GM12878 (cell line): Measurements from ENCODE around the gene EPB41. TPM values are rescaled to one million over a fixed set of nuclear protein-coding genes. Genes with fewer than 3 reads are reported as not detected.

Experiments
- ATAC-seq: fragments of 200-7000 bp; cut with Tn5 transposase; 3 replicates; pipeline ENCODE4 v1.9.1; 2020; ENCODE audit warnings: mild to moderate bottlenecking, moderate library complexity
- BruUV-seq: library from RNA; stranded (reverse); fragments of 400-500 nt; replicated peaks from 2 replicates; lab custom pipeline; 2021; lab: Mats Ljungman, UMichigan
- CTCF ChIA-PET: fragments of 300-600 bp; sonication (Branson Sonifier 250); formaldehyde crosslinking; extraction: SDS; loops from one replicate; lab custom pipeline; 2021; ENCODE audit warnings: inconsistent platforms; lab: Yijun Ruan, JAX
- POLR2A ChIA-PET: fragments of 350-600 bp; formaldehyde crosslinking; extraction: SDS; loops from one replicate; lab custom pipeline; 2021; ENCODE audit warnings: inconsistent platforms; lab: Charles Lee
- RAD21 ChIA-PET: fragments of 300-600 bp; sonication (Branson Sonifier 250); formaldehyde crosslinking; loops from one replicate; lab custom pipeline; 2023; ENCODE audit warnings: antibody characterized with exemption; ENCODE audit not compliant: unreplicated experiment; lab: Charles Lee
- SMC1A ChIA-PET: fragments of 300-600 bp; sonication (Branson Sonifier 250); formaldehyde crosslinking; loops from one replicate; lab custom pipeline; 2023; ENCODE audit not compliant: unreplicated experiment, uncharacterized antibody; lab: Charles Lee
- DNase-seq: peaks from one replicate; pipeline ENCODE4 v3.0.0-alpha.2; 2011; ENCODE audit warnings: low read depth, low spot score
- FAIRE-seq: peaks from 3 replicates; lab custom pipeline; 2011; peaks lifted over from hg19 to GRCh38; lab: Jason Lieb, UNC
- H2AFZ ChIP-seq: 2 replicates; pipeline ENCODE4 v1.6.0; 2011; ENCODE audit warnings: low read depth, low read length, control low read depth; ENCODE audit not compliant: control insufficient read depth
- H3K27ac ChIP-seq: 2 replicates; pipeline ENCODE4 v1.5.1; 2011; ENCODE audit warnings: control low read depth; ENCODE audit not compliant: control insufficient read depth, insufficient read depth
- H3K27me3 ChIP-seq, 2 experiments: replicated peaks in 1 of 2; 2 replicates each; pipeline versions ENCODE4 v1.6.0 to v1.6.1; 2011; ENCODE audit warnings: low read length in 1 of 2; ENCODE audit not compliant: control insufficient read depth in 2 of 2, insufficient read depth in 2 of 2
- H3K36me3 ChIP-seq, 2 experiments: 2 replicates each; pipeline ENCODE4 v1.5.1; 2011; ENCODE audit warnings: low read length in 1 of 2; ENCODE audit not compliant: control insufficient read depth in 2 of 2, insufficient read depth in 2 of 2
- H3K4me1 ChIP-seq: 2 replicates; pipeline ENCODE4 v1.6.1; 2011; ENCODE audit warnings: mild to moderate bottlenecking, low read length, moderate library complexity, mixed read lengths; ENCODE audit not compliant: control insufficient read depth, insufficient read depth
- H3K4me2 ChIP-seq: 2 replicates; pipeline ENCODE4 v1.6.0; 2011; ENCODE audit warnings: control low read depth; ENCODE audit not compliant: control insufficient read depth, insufficient read depth
- H3K4me3 ChIP-seq: fragments of 200-600 bp; sonication (generic); 2 replicates; pipeline ENCODE4 v1.5.1; 2016
- H3K79me2 ChIP-seq: 2 replicates; pipeline ENCODE4 v1.6.0; 2011; ENCODE audit warnings: low read length; ENCODE audit not compliant: control insufficient read depth, insufficient read depth
- H3K9ac ChIP-seq: 2 replicates; pipeline ENCODE4 v1.8.0; 2011; ENCODE audit warnings: low read length, control low read depth, mixed read lengths; ENCODE audit not compliant: control insufficient read depth, insufficient read depth
- H3K9me3 ChIP-seq: replicated peaks from 3 replicates; pipeline ENCODE4 v1.5.1; 2011; ENCODE audit warnings: mild to moderate bottlenecking, low read length; ENCODE audit not compliant: control insufficient read depth, insufficient read depth
- H4K20me1 ChIP-seq: 2 replicates; pipeline ENCODE4 v1.6.0; 2011; ENCODE audit not compliant: control insufficient read depth, insufficient read depth
- RAD21 ChIP-seq: IDR thresholded peaks from 2 replicates; pipeline ENCODE4 v1.6.1; 2011; ENCODE audit warnings: mild to moderate bottlenecking, low read depth, low read length, moderate library complexity; ENCODE audit not compliant: insufficient read depth
- SUZ12 ChIP-seq: fragments of 200-600 bp; sonication (generic); IDR thresholded peaks from one replicate; pipeline ENCODE4 v1.6.1; 2018; ENCODE audit warnings: antibody characterized with exemption, mild to moderate bottlenecking; ENCODE audit not compliant: unreplicated experiment
- YY1 ChIP-seq: IDR thresholded peaks from 2 replicates; pipeline ENCODE4 v1.6.1; 2011; ENCODE audit warnings: low read depth, mild to moderate bottlenecking, low read length
- whole genome bisulfite sequencing: methylation state at CpG from one replicate; pipeline ENCODE4 v1.1.6; 2016; ENCODE audit warnings: low lambda C conversion rate; ENCODE audit not compliant: insufficient replicate concordance, insufficient coverage; ENCODE audit errors: missing lambda C conversion rate; 5-methylcytosine and 5-hydroxymethylcytosine counted together
- in situ Hi-C: fragments of 300-500 bp; cut with MboI; formaldehyde crosslinking; loops from 9 replicates; pipeline ENCODE4 v1.14.3; 2018; ENCODE audit warnings: mixed read lengths
- intact Hi-C: fragments of 100-400 bp; cut with micrococcal nuclease; formaldehyde crosslinking; loops from one replicate; pipeline ENCODE4 v1.14.2; 2022; ENCODE audit not compliant: unreplicated experiment
- polyA plus RNA-seq, 11 experiments: library from polyadenylated mRNA; depleted of rRNA in 4 of 11; unstranded in 6 of 11; stranded (reverse) in 5 of 11; fragments of >200 nt; fragmentation: Nextera tagmentation in 4 of 11; fragmentation: Illumina TruSeq in 1 of 11; extraction: Ambion mirVana in 4 of 11; extraction: Trizol in 1 of 11; gene quantifications; 1 replicate in 1 of 11; 2 replicates in 10 of 11; pipeline versions ENCODE4 v1.2.1 to v1.2.3, GENCODE V29; 2011 to 2016; ENCODE audit warnings: inconsistent platforms in 2 of 11, missing spikeins in 2 of 11, low read depth in 1 of 11
- total RNA-seq, 4 experiments: library from RNA; depleted of rRNA in 3 of 4; stranded (reverse); fragments of >200 nt in 3 of 4; fragmentation: Illumina TruSeq in 1 of 4; extraction: Trizol in 1 of 4; gene quantifications; 2 replicates each; pipeline versions ENCODE4 v1.2.1 to v1.2.3, GENCODE V29; 2013 to 2021
- TF ChIP-seq, protein P1 (sequence below): fragments of 450-650 bp; IDR thresholded peaks from 2 replicates; pipeline ENCODE4 v1.6.1; 2017; ENCODE audit warnings: mild to moderate bottlenecking, moderate library complexity

Gene EPB41
- total and polyA plus RNA-seq, 10 of the 15 experiments (the other 5 are each of a cell fraction or from before 2014, with no cell fraction given): 1.1 to 77.6 (median 58.8) TPM

GRCh38 chr1:29120947-29121485, 206.6 kb downstream of the EPB41 start (continued):
- TF ChIP-seq, protein P1, sequence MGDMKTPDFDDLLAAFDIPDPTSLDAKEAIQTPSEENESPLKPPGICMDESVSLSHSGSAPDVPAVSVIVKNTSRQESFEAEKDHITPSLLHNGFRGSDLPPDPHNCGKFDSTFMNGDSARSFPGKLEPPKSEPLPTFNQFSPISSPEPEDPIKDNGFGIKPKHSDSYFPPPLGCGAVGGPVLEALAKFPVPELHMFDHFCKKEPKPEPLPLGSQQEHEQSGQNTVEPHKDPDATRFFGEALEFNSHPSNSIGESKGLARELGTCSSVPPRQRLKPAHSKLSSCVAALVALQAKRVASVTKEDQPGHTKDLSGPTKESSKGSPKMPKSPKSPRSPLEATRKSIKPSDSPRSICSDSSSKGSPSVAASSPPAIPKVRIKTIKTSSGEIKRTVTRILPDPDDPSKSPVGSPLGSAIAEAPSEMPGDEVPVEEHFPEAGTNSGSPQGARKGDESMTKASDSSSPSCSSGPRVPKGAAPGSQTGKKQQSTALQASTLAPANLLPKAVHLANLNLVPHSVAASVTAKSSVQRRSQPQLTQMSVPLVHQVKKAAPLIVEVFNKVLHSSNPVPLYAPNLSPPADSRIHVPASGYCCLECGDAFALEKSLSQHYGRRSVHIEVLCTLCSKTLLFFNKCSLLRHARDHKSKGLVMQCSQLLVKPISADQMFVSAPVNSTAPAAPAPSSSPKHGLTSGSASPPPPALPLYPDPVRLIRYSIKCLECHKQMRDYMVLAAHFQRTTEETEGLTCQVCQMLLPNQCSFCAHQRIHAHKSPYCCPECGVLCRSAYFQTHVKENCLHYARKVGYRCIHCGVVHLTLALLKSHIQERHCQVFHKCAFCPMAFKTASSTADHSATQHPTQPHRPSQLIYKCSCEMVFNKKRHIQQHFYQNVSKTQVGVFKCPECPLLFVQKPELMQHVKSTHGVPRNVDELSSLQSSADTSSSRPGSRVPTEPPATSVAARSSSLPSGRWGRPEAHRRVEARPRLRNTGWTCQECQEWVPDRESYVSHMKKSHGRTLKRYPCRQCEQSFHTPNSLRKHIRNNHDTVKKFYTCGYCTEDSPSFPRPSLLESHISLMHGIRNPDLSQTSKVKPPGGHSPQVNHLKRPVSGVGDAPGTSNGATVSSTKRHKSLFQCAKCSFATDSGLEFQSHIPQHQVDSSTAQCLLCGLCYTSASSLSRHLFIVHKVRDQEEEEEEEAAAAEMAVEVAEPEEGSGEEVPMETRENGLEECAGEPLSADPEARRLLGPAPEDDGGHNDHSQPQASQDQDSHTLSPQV: no peak
- peak; percentile 36; the same call in 1 of the 2 replicates for TF ChIP-seq RAD21
- TF ChIP-seq, all 136 proteins: peak for 6

- H3K4me2 ChIP-seq: peak overlapping the region; percentile 50; the same call in 1 of the 2 replicates
- intact Hi-C loops: loop anchor here (1.0 to 5.0 kb wide), 2 partner anchors 81 to 239 kb away; no protein-coding TSS in a partner anchor
- peak; percentile 12 for ATAC-seq
Measured at GRCh38 chr1:29121516-29121935, 207.2 kb downstream of the EPB41 start.

More at GRCh38 chr1:29121516-29121935, 207.2 kb downstream of the EPB41 start:
- no peak overlapping the region for H3K27ac ChIP-seq
- peaks cover 6 to 16% of the 10 kb centered on the region in 2 experiments; a peak in 3 of 4 replicates for H3K27me3 ChIP-seq
- H4K20me1 ChIP-seq: no peaks in the 10 kb centered on the region; the same call in 1 of the 2 replicates
- peak overlapping the region; percentile 17; the same call in 1 of the 2 replicates for H3K4me3 ChIP-seq
- BruUV-seq: no TSS peak
- POLR2A ChIA-PET: no interaction called here
- H3K9me3 ChIP-seq: no peaks in the 10 kb centered on the region
- no peak for DNase-seq
- H3K79me2 ChIP-seq: no peaks in the 10 kb centered on the region
- no peak overlapping the region for H2AFZ ChIP-seq
- no peak for FAIRE-seq
- CTCF ChIA-PET: interaction anchor here (0.7 kb wide), 1 partner anchor 239 kb away, joined by 3 read pairs; no protein-coding TSS in a partner anchor
- H3K36me3 ChIP-seq: peaks cover 3% of the 10 kb centered on the region in 2 experiments; a peak in 3 of 4 replicates
- under 1% methylated on average over 43 of the region's 59 CpGs for WGBS
- H3K9ac ChIP-seq: no peak overlapping the region
- in situ Hi-C loops: no loop called here
- H3K4me1 ChIP-seq: no peaks in the 10 kb centered on the region
- SMC1A ChIA-PET: no interaction called here
- TF ChIP-seq YY1 (0 out of 2 replicates have a peak, but pooled peaks have one; percentile 0), SUZ12 (no peak)
- RAD21 ChIA-PET: no interaction called here
